ENCODE measurements around the gene SETD6. TPM values are rescaled to one million over a fixed set of nuclear protein-coding genes. Genes with fewer than 3 reads are reported as not detected.

Gene SETD6
- total and polyA plus RNA-seq, 2 experiments from 2014 or later: 39.7 to 54.0 TPM

- Mint-ChIP-seq H3K27me3 (ENCODE audit: insufficient read depth, low read depth, poor library complexity) (peaks cover 5% of the 10 kb centered on the region), H3K27ac (no peak overlapping the region), H3K9me3 (no peaks in the 10 kb centered on the region), H3K4me1 (no peaks in the 10 kb centered on the region), H3K36me3 (ENCODE audit: low read depth) (peaks cover 97% of the 10 kb centered on the region), H3K4me3 (no peak overlapping the region)
- Histone ChIP-seq H3K4me3 (no peak overlapping the region), H3K4me1 (ENCODE audit: insufficient read depth) (no peaks in the 10 kb centered on the region), H3K79me2 (replicated peaks; ENCODE audit: insufficient read depth) (no peaks in the 10 kb centered on the region), H3K4me2 (no peak overlapping the region), H3F3A (replicated peaks; ENCODE audit: low read depth) (peaks cover 3% of the 10 kb centered on the region; the same call in 1 of the 2 replicates), H3K27ac (ENCODE audit: low read depth) (no peak overlapping the region), H4K20me1 (replicated peaks; ENCODE audit: insufficient read depth) (peaks cover 19% of the 10 kb centered on the region; the same call in 1 of the 2 replicates), H3K27me3 (ENCODE audit: insufficient read depth) (no peaks in the 10 kb centered on the region), H3K9me2 (ENCODE audit: insufficient read depth) (no peaks in the 10 kb centered on the region), H3K36me3 (ENCODE audit: insufficient read depth) (peaks cover 92% of the 10 kb centered on the region), H2AFZ (no peak overlapping the region)
- TF ChIP-seq ZNF331 (CRISPR knock-in tag; IDR thresholded peaks at IDR 0.05; ENCODE audit: low read depth): no peak
- TF ChIP-seq EZH2phosphoT487 (IDR thresholded peaks at IDR 0.05; ENCODE audit: unreplicated experiment): no peak
- TF ChIP-seq CTCF (conservative IDR thresholded peaks at IDR 0.05; ENCODE audit: low read depth in 2 of 2): no peak
- TF ChIP-seq STAT1 (IDR thresholded peaks at IDR 0.05; ENCODE audit: unreplicated experiment): no peak
- no peak for TF ChIP-seq ETS1 (IDR thresholded peaks at IDR 0.05)
- TF ChIP-seq EZH2 (IDR thresholded peaks at IDR 0.05; ENCODE audit: low read depth, unreplicated experiment): no peak
- TF ChIP-seq ZNF462 (CRISPR knock-in tag; IDR thresholded peaks at IDR 0.05): no peak
- TF ChIP-seq REST (IDR thresholded peaks at IDR 0.05; ENCODE audit: unreplicated experiment): no peak
- DNase-seq (ENCODE audit: low spot score): no peak
- ATAC-seq: no peak
These were observed 26.4 kb downstream of the SETD6 start for GRCh38 chr16:58541711-58542110.

All from GM23338 (cell line).